GM12878 (cell line): Measurements from ENCODE around the gene TBATA. TPM values are rescaled to one million over a fixed set of nuclear protein-coding genes. Genes with fewer than 3 reads are reported as not detected.

Experiments used
- ATAC-seq: fragments of 200-7000 bp; cut with Tn5 transposase; 3 replicates; pipeline ENCODE4 v1.9.1; 2020; ENCODE audit warnings: mild to moderate bottlenecking, moderate library complexity
- BruUV-seq: library from RNA; stranded (reverse); fragments of 400-500 nt; replicated peaks from 2 replicates; lab custom pipeline; 2021; lab: Mats Ljungman, UMichigan
- CTCF ChIA-PET: fragments of 300-600 bp; sonication (Branson Sonifier 250); formaldehyde crosslinking; extraction: SDS; loops from one replicate; lab custom pipeline; 2021; ENCODE audit warnings: inconsistent platforms; lab: Yijun Ruan, JAX
- POLR2A ChIA-PET: fragments of 350-600 bp; formaldehyde crosslinking; extraction: SDS; loops from one replicate; lab custom pipeline; 2021; ENCODE audit warnings: inconsistent platforms; lab: Charles Lee
- RAD21 ChIA-PET: fragments of 300-600 bp; sonication (Branson Sonifier 250); formaldehyde crosslinking; loops from one replicate; lab custom pipeline; 2023; ENCODE audit warnings: antibody characterized with exemption; ENCODE audit not compliant: unreplicated experiment; lab: Charles Lee
- SMC1A ChIA-PET: fragments of 300-600 bp; sonication (Branson Sonifier 250); formaldehyde crosslinking; loops from one replicate; lab custom pipeline; 2023; ENCODE audit not compliant: unreplicated experiment, uncharacterized antibody; lab: Charles Lee
- DNase-seq: peaks from one replicate; pipeline ENCODE4 v3.0.0-alpha.2; 2011; ENCODE audit warnings: low read depth, low spot score
- FAIRE-seq: peaks from 3 replicates; lab custom pipeline; 2011; peaks lifted over from hg19 to GRCh38; lab: Jason Lieb, UNC
- H2AFZ ChIP-seq: 2 replicates; pipeline ENCODE4 v1.6.0; 2011; ENCODE audit warnings: low read depth, low read length, control low read depth; ENCODE audit not compliant: control insufficient read depth
- H3K27ac ChIP-seq: 2 replicates; pipeline ENCODE4 v1.5.1; 2011; ENCODE audit warnings: control low read depth; ENCODE audit not compliant: control insufficient read depth, insufficient read depth
- H3K27me3 ChIP-seq, 2 experiments: replicated peaks in 1 of 2; 2 replicates each; pipeline versions ENCODE4 v1.6.0 to v1.6.1; 2011; ENCODE audit warnings: low read length in 1 of 2; ENCODE audit not compliant: control insufficient read depth in 2 of 2, insufficient read depth in 2 of 2
- H3K36me3 ChIP-seq, 2 experiments: 2 replicates each; pipeline ENCODE4 v1.5.1; 2011; ENCODE audit warnings: low read length in 1 of 2; ENCODE audit not compliant: control insufficient read depth in 2 of 2, insufficient read depth in 2 of 2
- H3K4me1 ChIP-seq: 2 replicates; pipeline ENCODE4 v1.6.1; 2011; ENCODE audit warnings: mild to moderate bottlenecking, low read length, moderate library complexity, mixed read lengths; ENCODE audit not compliant: control insufficient read depth, insufficient read depth
- H3K4me2 ChIP-seq: 2 replicates; pipeline ENCODE4 v1.6.0; 2011; ENCODE audit warnings: control low read depth; ENCODE audit not compliant: control insufficient read depth, insufficient read depth
- H3K4me3 ChIP-seq: fragments of 200-600 bp; sonication (generic); 2 replicates; pipeline ENCODE4 v1.5.1; 2016
- H3K79me2 ChIP-seq: 2 replicates; pipeline ENCODE4 v1.6.0; 2011; ENCODE audit warnings: low read length; ENCODE audit not compliant: control insufficient read depth, insufficient read depth
- H3K9ac ChIP-seq: 2 replicates; pipeline ENCODE4 v1.8.0; 2011; ENCODE audit warnings: low read length, control low read depth, mixed read lengths; ENCODE audit not compliant: control insufficient read depth, insufficient read depth
- H3K9me3 ChIP-seq: replicated peaks from 3 replicates; pipeline ENCODE4 v1.5.1; 2011; ENCODE audit warnings: mild to moderate bottlenecking, low read length; ENCODE audit not compliant: control insufficient read depth, insufficient read depth
- H4K20me1 ChIP-seq: 2 replicates; pipeline ENCODE4 v1.6.0; 2011; ENCODE audit not compliant: control insufficient read depth, insufficient read depth
- ESRRA ChIP-seq: IDR thresholded peaks from 2 replicates; pipeline ENCODE4 v1.6.1; 2012; ENCODE audit warnings: mild to moderate bottlenecking, low read length, improper control_type of control experiment
- MYC ChIP-seq: IDR thresholded peaks from 2 replicates; pipeline ENCODE4 v1.6.1; 2011; ENCODE audit warnings: mild to moderate bottlenecking, low read length, moderate library complexity, inconsistent platforms; ENCODE audit not compliant: insufficient read depth, insufficient replicate concordance, insufficient read length, severe bottlenecking
- PAX5 ChIP-seq: IDR thresholded peaks from 2 replicates; pipeline ENCODE4 v1.6.1; 2011; ENCODE audit warnings: low read depth, low read length, borderline replicate concordance
- SIN3A ChIP-seq: IDR thresholded peaks from 2 replicates; pipeline ENCODE4 v1.6.1; 2012; ENCODE audit warnings: low read depth, low read length, improper control_type of control experiment
- SMAD1 ChIP-seq: fragments of 450-650 bp; IDR thresholded peaks from 2 replicates; pipeline ENCODE4 v1.6.1; 2018; ENCODE audit warnings: mild to moderate bottlenecking, low read depth; ENCODE audit not compliant: partially characterized antibody
- TCF7 ChIP-seq: IDR thresholded peaks from 2 replicates; pipeline ENCODE4 v1.6.1; 2014; ENCODE audit warnings: antibody characterized with exemption, borderline replicate concordance
- ZNF217 ChIP-seq: fragments of 450-650 bp; IDR thresholded peaks from 2 replicates; pipeline ENCODE4 v1.6.1; 2017; ENCODE audit warnings: antibody characterized with exemption, mild to moderate bottlenecking
- WGBS: methylation state at CpG from one replicate; pipeline ENCODE4 v1.1.6; 2016; ENCODE audit warnings: low lambda C conversion rate; ENCODE audit not compliant: insufficient replicate concordance, insufficient coverage; ENCODE audit errors: missing lambda C conversion rate; 5-methylcytosine and 5-hydroxymethylcytosine counted together
- in situ Hi-C: fragments of 300-500 bp; cut with MboI; formaldehyde crosslinking; loops from 9 replicates; pipeline ENCODE4 v1.14.3; 2018; ENCODE audit warnings: mixed read lengths
- intact Hi-C: fragments of 100-400 bp; cut with micrococcal nuclease; formaldehyde crosslinking; loops from one replicate; pipeline ENCODE4 v1.14.2; 2022; ENCODE audit not compliant: unreplicated experiment
- polyA plus RNA-seq, 11 experiments: library from polyadenylated mRNA; depleted of rRNA in 4 of 11; unstranded in 6 of 11; stranded (reverse) in 5 of 11; fragments of >200 nt; fragmentation: Nextera tagmentation in 4 of 11; fragmentation: Illumina TruSeq in 1 of 11; extraction: Ambion mirVana in 4 of 11; extraction: Trizol in 1 of 11; gene quantifications; 1 replicate in 1 of 11; 2 replicates in 10 of 11; pipeline versions ENCODE4 v1.2.1 to v1.2.3, GENCODE V29; 2011 to 2016; ENCODE audit warnings: inconsistent platforms in 2 of 11, missing spikeins in 2 of 11, low read depth in 1 of 11
- total RNA-seq, 4 experiments: library from RNA; depleted of rRNA in 3 of 4; stranded (reverse); fragments of >200 nt in 3 of 4; fragmentation: Illumina TruSeq in 1 of 4; extraction: Trizol in 1 of 4; gene quantifications; 2 replicates each; pipeline versions ENCODE4 v1.2.1 to v1.2.3, GENCODE V29; 2013 to 2021
- TF ChIP-seq, protein P1 (sequence below): fragments of 450-650 bp; IDR thresholded peaks from 2 replicates; pipeline ENCODE4 v1.6.1; 2017; ENCODE audit warnings: mild to moderate bottlenecking, moderate library complexity
- TF ChIP-seq, protein P2 (sequence below): IDR thresholded peaks from 2 replicates; pipeline ENCODE4 v1.6.1; 2012; ENCODE audit warnings: improper control_type of control experiment, low read depth, low read length; ENCODE audit not compliant: insufficient replicate concordance
- TF ChIP-seq, protein P3 (sequence below): fragments of 450-650 bp; IDR thresholded peaks from 2 replicates; pipeline ENCODE4 v1.6.1; 2017; ENCODE audit warnings: mild to moderate bottlenecking, low read depth, inconsistent platforms; ENCODE audit not compliant: poor library complexity, severe bottlenecking

The TBATA gene
- total and polyA plus RNA-seq, 10 of the 15 experiments (the other 5 are each of a cell fraction or from before 2014, with no cell fraction given) = not detected

DNA sequence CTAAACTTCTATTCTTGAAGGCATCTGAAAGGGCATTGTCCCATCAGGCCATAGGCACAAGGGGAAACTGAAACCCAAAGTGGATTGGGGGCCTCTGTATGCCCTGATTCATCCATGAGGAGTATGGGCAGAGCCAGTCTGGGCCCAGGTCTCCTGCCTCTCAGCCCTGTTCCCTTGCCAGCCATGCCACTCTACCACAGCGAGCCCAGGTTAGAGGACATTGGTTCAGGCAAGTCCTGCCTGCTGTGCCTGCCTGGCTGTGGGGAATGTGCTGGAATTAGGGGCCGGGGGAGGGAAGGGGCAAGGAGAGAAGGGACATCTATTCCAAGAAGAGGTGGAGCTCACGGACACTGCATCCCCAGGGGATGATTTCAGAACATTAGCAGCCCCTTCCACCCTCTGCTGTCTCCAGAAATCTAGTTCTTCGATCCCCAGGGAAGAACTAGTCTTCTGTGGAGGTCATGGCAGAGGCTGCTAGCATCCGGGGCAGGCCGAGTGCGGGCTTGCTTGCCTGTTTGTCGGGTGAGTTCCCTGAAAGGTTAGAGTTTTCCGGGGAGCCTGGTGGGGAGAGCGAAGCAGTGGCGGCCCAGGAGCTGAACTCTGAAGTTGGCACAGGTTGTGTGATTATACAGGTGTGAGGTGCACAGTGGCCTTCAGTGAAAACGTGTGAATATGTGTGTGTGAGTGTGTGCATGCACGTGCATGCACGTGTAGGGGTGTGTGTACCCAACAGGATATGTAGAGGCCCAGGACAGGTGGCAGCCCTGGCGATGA is 37.8 kb downstream of the TBATA start:
- Histone ChIP-seq H3K9me3 (no peaks in the 10 kb centered on the region), H3K4me3 (no peak overlapping the region), H3K4me1 (no peaks in the 10 kb centered on the region), H2AFZ (no peak overlapping the region), H3K36me3 (no peaks in the 10 kb centered on the region), H4K20me1 (no peaks in the 10 kb centered on the region), H3K79me2 (no peaks in the 10 kb centered on the region), H3K9ac (no peak overlapping the region), H3K4me2 (no peak overlapping the region), H3K27me3 (no peaks in the 10 kb centered on the region), H3K27ac (no peak overlapping the region)
- ChIA-PET CTCF (no interaction called here), RAD21 (no interaction called here), SMC1A (interaction anchor here (1.5 kb wide), 1 partner anchor 11 kb away, joined by 7 read pairs; no protein-coding TSS in a partner anchor), POLR2A (no interaction called here)
- intact Hi-C loops = no loop called here
- FAIRE-seq (no peak), ATAC-seq (no peak), DNase-seq (no peak)
- in situ Hi-C loops = no loop called here
- 36% methylated on average over 15 of the region's 15 CpGs for WGBS
- TF ChIP-seq PAX5 (no peak), TCF7 (no peak), ESRRA (no peak), SMAD1 (no peak), MYC (no peak), ZNF217 (no peak), SIN3A (no peak)
- TF ChIP-seq, protein P1, sequence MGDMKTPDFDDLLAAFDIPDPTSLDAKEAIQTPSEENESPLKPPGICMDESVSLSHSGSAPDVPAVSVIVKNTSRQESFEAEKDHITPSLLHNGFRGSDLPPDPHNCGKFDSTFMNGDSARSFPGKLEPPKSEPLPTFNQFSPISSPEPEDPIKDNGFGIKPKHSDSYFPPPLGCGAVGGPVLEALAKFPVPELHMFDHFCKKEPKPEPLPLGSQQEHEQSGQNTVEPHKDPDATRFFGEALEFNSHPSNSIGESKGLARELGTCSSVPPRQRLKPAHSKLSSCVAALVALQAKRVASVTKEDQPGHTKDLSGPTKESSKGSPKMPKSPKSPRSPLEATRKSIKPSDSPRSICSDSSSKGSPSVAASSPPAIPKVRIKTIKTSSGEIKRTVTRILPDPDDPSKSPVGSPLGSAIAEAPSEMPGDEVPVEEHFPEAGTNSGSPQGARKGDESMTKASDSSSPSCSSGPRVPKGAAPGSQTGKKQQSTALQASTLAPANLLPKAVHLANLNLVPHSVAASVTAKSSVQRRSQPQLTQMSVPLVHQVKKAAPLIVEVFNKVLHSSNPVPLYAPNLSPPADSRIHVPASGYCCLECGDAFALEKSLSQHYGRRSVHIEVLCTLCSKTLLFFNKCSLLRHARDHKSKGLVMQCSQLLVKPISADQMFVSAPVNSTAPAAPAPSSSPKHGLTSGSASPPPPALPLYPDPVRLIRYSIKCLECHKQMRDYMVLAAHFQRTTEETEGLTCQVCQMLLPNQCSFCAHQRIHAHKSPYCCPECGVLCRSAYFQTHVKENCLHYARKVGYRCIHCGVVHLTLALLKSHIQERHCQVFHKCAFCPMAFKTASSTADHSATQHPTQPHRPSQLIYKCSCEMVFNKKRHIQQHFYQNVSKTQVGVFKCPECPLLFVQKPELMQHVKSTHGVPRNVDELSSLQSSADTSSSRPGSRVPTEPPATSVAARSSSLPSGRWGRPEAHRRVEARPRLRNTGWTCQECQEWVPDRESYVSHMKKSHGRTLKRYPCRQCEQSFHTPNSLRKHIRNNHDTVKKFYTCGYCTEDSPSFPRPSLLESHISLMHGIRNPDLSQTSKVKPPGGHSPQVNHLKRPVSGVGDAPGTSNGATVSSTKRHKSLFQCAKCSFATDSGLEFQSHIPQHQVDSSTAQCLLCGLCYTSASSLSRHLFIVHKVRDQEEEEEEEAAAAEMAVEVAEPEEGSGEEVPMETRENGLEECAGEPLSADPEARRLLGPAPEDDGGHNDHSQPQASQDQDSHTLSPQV = no peak
- TF ChIP-seq, protein P2, sequence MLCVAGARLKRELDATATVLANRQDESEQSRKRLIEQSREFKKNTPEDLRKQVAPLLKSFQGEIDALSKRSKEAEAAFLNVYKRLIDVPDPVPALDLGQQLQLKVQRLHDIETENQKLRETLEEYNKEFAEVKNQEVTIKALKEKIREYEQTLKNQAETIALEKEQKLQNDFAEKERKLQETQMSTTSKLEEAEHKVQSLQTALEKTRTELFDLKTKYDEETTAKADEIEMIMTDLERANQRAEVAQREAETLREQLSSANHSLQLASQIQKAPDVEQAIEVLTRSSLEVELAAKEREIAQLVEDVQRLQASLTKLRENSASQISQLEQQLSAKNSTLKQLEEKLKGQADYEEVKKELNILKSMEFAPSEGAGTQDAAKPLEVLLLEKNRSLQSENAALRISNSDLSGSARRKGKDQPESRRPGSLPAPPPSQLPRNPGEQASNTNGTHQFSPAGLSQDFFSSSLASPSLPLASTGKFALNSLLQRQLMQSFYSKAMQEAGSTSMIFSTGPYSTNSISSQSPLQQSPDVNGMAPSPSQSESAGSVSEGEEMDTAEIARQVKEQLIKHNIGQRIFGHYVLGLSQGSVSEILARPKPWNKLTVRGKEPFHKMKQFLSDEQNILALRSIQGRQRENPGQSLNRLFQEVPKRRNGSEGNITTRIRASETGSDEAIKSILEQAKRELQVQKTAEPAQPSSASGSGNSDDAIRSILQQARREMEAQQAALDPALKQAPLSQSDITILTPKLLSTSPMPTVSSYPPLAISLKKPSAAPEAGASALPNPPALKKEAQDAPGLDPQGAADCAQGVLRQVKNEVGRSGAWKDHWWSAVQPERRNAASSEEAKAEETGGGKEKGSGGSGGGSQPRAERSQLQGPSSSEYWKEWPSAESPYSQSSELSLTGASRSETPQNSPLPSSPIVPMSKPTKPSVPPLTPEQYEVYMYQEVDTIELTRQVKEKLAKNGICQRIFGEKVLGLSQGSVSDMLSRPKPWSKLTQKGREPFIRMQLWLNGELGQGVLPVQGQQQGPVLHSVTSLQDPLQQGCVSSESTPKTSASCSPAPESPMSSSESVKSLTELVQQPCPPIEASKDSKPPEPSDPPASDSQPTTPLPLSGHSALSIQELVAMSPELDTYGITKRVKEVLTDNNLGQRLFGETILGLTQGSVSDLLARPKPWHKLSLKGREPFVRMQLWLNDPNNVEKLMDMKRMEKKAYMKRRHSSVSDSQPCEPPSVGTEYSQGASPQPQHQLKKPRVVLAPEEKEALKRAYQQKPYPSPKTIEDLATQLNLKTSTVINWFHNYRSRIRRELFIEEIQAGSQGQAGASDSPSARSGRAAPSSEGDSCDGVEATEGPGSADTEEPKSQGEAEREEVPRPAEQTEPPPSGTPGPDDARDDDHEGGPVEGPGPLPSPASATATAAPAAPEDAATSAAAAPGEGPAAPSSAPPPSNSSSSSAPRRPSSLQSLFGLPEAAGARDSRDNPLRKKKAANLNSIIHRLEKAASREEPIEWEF = no peak
- TF ChIP-seq, protein P3, sequence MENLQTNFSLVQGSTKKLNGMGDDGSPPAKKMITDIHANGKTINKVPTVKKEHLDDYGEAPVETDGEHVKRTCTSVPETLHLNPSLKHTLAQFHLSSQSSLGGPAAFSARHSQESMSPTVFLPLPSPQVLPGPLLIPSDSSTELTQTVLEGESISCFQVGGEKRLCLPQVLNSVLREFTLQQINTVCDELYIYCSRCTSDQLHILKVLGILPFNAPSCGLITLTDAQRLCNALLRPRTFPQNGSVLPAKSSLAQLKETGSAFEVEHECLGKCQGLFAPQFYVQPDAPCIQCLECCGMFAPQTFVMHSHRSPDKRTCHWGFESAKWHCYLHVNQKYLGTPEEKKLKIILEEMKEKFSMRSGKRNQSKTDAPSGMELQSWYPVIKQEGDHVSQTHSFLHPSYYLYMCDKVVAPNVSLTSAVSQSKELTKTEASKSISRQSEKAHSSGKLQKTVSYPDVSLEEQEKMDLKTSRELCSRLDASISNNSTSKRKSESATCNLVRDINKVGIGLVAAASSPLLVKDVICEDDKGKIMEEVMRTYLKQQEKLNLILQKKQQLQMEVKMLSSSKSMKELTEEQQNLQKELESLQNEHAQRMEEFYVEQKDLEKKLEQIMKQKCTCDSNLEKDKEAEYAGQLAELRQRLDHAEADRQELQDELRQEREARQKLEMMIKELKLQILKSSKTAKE = no peak
- no TSS peak for BruUV-seq
